CD4-positive, alpha-beta T cell treated with Interleukin-21 for 1 hour (primary cell): ENCODE data around the gene GNAI3.

ENCODE experiments used
- DNase-seq: peaks from one replicate; pipeline ENCODE4 v3.0.0-alpha.2; 2020

The GNAI3 gene

GRCh38 chr1:109598655-109599054 is 50.2 kb downstream of the GNAI3 start:
- no peak for DNase-seq

GRCh38 chr1:109603229-109603628 is 54.8 kb downstream of the GNAI3 start:
- peak; percentile 33 for DNase-seq

- no peak for DNase-seq
These were observed 57.0 kb downstream of the GNAI3 start for GRCh38 chr1:109605381-109605780.

GRCh38 chr1:109609881-109610280 is 61.5 kb downstream of the GNAI3 start:
- DNase-seq, result no peak

- no peak for DNase-seq
These were observed 62.3 kb downstream of the GNAI3 start for GRCh38 chr1:109610609-109611307.

- no peak for DNase-seq
These were observed 63.0 kb downstream of the GNAI3 start for GRCh38 chr1:109611308-109611990.

GRCh38 chr1:109613361-109614147 is 65.1 kb downstream of the GNAI3 start:
- no peak for DNase-seq

- peak; percentile 62 for DNase-seq
These were observed 67.5 kb downstream of the GNAI3 start for GRCh38 chr1:109615879-109616278.

GRCh38 chr1:109616391-109616790 is 68.0 kb downstream of the GNAI3 start:
- DNase-seq, result no peak

- DNase-seq, result peak; percentile 35
These were observed 68.9 kb downstream of the GNAI3 start for GRCh38 chr1:109617291-109617801.

- DNase-seq, result no peak
These were observed 70.5 kb downstream of the GNAI3 start for GRCh38 chr1:109618661-109619575.

- DNase-seq, result peak; percentile 88
These were observed 71.4 kb downstream of the GNAI3 start, which contains the start of the genes AMPD2 and GNAT2 for GRCh38 chr1:109619576-109620400. AMPD2 (plus strand) TSS chr1:109619837; CDS start chr1:109621176, 1,339 bp downstream. GNAT2 (minus strand) TSS chr1:109619616; CDS start chr1:109612870, 6,746 bp downstream.

- DNase-seq, result no peak
These were observed 72.0 kb downstream of the GNAI3 start for GRCh38 chr1:109620401-109620791.

GRCh38 chr1:109620841-109621286 is 72.4 kb downstream of the GNAI3 start:
- DNase-seq, result peak; percentile 97

GRCh38 chr1:109621379-109622136 is 73.1 kb downstream of the GNAI3 start:
- DNase-seq, result no peak

GRCh38 chr1:109622137-109622892 is 73.9 kb downstream of the GNAI3 start:
- no peak for DNase-seq

GRCh38 chr1:109622895-109623294 is 74.5 kb downstream of the GNAI3 start:
- no peak for DNase-seq

- DNase-seq, result no peak
These were observed 75.3 kb downstream of the GNAI3 start for GRCh38 chr1:109623601-109624161.
